GM12891 (cell line): ENCODE results near the gene GP1BA.
"Not testable (repeated sequence)": the region's sequence is repeated elsewhere in the genome, so short reads cannot be mapped to it uniquely, and the experiment has no call there.

ENCODE experiments used
- DNase-seq: peaks from one replicate; pipeline ENCODE4 v3.0.0; 2011; ENCODE audit warnings: low spot score; ENCODE audit not compliant: insufficient read length
- FAIRE-seq: peaks from 2 replicates; lab custom pipeline; 2011; peaks lifted over from hg19 to GRCh38; lab: Jason Lieb, UNC
- PAX5 ChIP-seq: IDR thresholded peaks from 2 replicates; pipeline ENCODE4 v1.6.1; 2011; ENCODE audit warnings: low read length, moderate library complexity, mild to moderate bottlenecking; ENCODE audit not compliant: insufficient read depth, severe bottlenecking
- POLR2A ChIP-seq: IDR thresholded peaks from 2 replicates; pipeline ENCODE4 v1.6.1; 2011; ENCODE audit warnings: low read depth, low read length, control low read depth
- POLR2AphosphoS5 ChIP-seq: IDR thresholded peaks from 2 replicates; pipeline ENCODE4 v1.6.1; 2011; ENCODE audit warnings: low read depth, low read length, control low read depth
- POU2F2 ChIP-seq: IDR thresholded peaks from 2 replicates; pipeline ENCODE4 v1.6.1; 2011; ENCODE audit warnings: low read depth, mild to moderate bottlenecking, control low read depth, low read length, moderate library complexity
- SPI1 ChIP-seq: IDR thresholded peaks from 2 replicates; pipeline ENCODE4 v1.6.1; 2011; ENCODE audit warnings: low read depth, low read length, control low read depth
- TAF1 ChIP-seq: IDR thresholded peaks from 2 replicates; pipeline ENCODE4 v1.6.1; 2011; ENCODE audit warnings: low read depth, low read length, control low read depth

Gene GP1BA

DNA sequence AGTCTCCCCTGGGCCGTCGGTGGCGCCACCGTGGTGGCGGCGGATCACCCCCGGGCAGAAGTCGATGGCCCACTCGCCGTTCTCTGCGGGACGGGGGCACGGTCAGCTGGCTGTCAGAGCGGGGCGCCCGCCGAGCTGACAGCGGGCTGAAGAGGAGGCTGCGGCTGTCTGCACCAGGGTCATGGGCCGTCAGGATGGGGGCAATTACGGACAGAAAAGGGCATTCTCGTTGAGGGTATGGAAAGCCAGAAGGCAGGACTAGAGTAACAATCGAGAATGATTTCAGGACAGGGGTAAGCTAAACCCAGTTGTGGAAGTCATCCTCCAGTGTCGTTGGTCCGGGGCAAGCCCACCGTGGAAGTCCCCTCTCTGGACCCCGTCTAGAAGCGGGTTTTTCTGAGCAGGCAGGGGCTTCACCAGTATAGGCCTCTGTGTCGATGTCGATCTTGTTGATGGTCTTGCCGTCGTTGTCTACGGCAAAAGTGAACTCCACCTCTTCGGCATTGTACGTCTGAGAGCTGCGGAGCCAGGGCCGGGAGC lies 30.9 kb upstream of the GP1BA start:
- FAIRE-seq (no peak), DNase-seq (no peak)
- TF ChIP-seq POU2F2 (no peak), PAX5 (no peak), POLR2AphosphoS5 (no peak), TAF1 (no peak), POLR2A (no peak), SPI1 (no peak)

DNA sequence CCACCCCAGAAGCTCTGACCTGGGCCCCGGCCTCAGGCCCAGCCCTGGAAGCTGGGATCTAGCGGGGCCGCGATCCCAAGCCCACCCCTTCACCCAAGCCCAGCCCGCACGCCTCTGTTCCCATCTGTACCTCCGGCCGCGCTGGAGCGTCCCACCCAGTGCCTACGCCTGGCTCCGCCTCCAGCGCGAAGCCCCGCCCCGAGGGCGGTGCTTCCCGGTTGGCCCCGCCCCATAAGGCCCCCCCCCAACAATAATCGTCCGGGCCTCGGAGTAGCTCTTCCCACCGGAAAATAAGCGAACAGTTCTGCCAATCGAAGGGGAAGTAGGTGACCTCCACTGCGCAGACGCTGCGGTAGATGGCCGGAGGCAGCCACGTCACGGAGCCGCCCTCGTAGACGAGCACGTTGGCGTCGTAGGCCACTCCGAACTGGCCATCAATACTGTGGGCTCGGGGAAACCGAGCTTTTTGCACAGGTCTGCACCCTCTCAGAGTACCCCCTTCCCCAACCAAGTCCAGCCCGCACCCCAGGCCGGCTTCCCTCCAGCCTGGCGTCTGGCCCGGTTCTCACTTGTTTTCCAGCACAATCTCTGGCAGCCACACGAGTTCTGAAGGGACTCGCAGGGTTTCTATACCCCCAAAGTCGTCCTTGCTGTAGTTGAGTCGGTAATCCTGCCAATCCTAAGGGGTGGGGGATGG lies 30.3 kb upstream of the GP1BA start:
- peak; percentile 12 for DNase-seq
- no peak for TF ChIP-seq SPI1
- no peak for TF ChIP-seq PAX5
- no peak for TF ChIP-seq POU2F2
- TF ChIP-seq POLR2AphosphoS5: no peak
- no peak for TF ChIP-seq POLR2A
- no peak for TF ChIP-seq TAF1
- no peak for FAIRE-seq

GRCh38 chr17:4902540-4902939 lies 29.5 kb upstream of the GP1BA start:
- DNase-seq (no peak), FAIRE-seq (no peak)
- TF ChIP-seq PAX5 (no peak), TAF1 (no peak), SPI1 (no peak), POLR2A (no peak), POU2F2 (no peak), POLR2AphosphoS5 (no peak)

- peak; percentile 16 for DNase-seq
- TF ChIP-seq PAX5 (no peak), SPI1 (no peak), POLR2A (no peak), POU2F2 (no peak), TAF1 (no peak)
- peak; percentile 97 for FAIRE-seq
Measured at GRCh38 chr17:4903051-4903818, 28.8 kb upstream of the GP1BA start, which contains the start of gene CHRNE. Gene CHRNE (minus strand): TSS chr17:4903098. CDS start chr17:4903063, 35 bp downstream.

DNA sequence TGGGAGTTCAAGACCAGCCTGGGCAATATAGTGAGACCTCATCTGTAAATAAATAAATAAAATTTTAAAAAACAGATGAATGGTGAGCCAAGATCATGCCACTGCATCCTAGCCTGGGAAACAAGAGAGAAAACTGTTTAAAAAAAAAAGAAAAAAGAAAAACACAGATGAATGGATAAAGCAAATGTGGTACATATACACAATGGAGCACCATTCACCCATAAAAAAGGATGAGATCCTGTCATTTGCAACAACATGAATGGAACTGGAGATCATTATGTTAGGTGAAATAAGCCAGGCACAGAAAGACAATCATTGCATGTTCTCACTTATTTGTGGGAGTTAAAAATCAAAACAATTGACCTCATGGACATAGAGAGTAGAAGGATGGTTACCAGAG lies 25.4 kb upstream of the GP1BA start:
- not testable (repeated sequence) for FAIRE-seq

DNA sequence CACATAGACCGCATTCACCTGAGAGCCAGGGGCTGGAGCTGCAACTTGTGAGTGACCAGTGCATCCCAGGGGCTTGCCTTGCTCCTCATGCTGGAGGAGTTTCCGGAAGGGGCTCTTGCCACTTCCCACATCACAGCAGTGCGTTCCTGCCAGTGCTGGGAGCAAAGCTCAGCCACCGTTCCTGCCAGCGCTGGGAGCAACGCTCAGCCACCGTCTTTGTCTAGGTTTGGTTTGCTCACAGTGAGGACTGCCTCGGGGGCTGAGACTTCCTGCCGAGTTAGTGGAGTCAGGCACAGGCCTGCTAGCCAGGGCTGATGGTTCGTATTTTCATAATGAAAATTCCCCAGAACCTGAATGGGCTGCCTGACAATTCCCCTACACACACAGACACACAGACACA lies 23.8 kb upstream of the GP1BA start:
- DNase-seq (no peak), FAIRE-seq (no peak)
- TF ChIP-seq POLR2AphosphoS5 (no peak), PAX5 (no peak), POU2F2 (no peak), TAF1 (no peak), SPI1 (no peak), POLR2A (no peak)

More for the DNA sequence above, 25.4 kb upstream of the GP1BA start:
- DNase-seq: not testable (repeated sequence)

GRCh38 chr17:4908711-4909496 lies 23.2 kb upstream of the GP1BA start:
- peak; percentile 71 for DNase-seq
- peak; percentile 86 for FAIRE-seq
- TF ChIP-seq POU2F2 (no peak), SPI1 (no peak), POLR2AphosphoS5 (no peak), PAX5 (no peak), TAF1 (no peak; the same call in 1 of the 2 replicates), POLR2A (no peak)

GRCh38 chr17:4913994-4914393 lies 18.1 kb upstream of the GP1BA start:
- TF ChIP-seq PAX5 (no peak), POLR2A (no peak), TAF1 (no peak), POU2F2 (no peak), SPI1 (no peak), POLR2AphosphoS5 (no peak)
- FAIRE-seq (no peak), DNase-seq (no peak)

- not testable (repeated sequence) for DNase-seq, FAIRE-seq
Measured at GRCh38 chr17:4914551-4914950, 17.5 kb upstream of the GP1BA start.
